ENCODE data around the gene RRM1. TPM values are rescaled to one million over a fixed set of nuclear protein-coding genes. Genes with fewer than 3 reads are reported as not detected.

Gene RRM1
- total and polyA plus RNA-seq, 2 of the 13 experiments (the other 11 are each of a cell fraction or from before 2014, with no cell fraction given), result 17.3 to 108 TPM

- Histone ChIP-seq H3K4me1 (ENCODE audit: insufficient read depth, low read length) (no peaks in the 10 kb centered on the region), H3K4me2 (ENCODE audit: low read depth, low read length) (no peak overlapping the region), H3K9ac (ENCODE audit: insufficient read depth, low read depth, low read length) (no peak overlapping the region), H3K79me2 (ENCODE audit: insufficient read depth, low read length) (no peaks in the 10 kb centered on the region), H3K27ac (ENCODE audit: extremely low read length, insufficient read depth, low read length) (no peak overlapping the region), H3K27me3 (ENCODE audit: control insufficient read depth in 1 of 2, insufficient read depth in 2 of 2, low read length in 2 of 2) (no peaks in the 10 kb centered on the region), H3K36me3 (replicated peaks in 1 of 2; ENCODE audit: control insufficient read depth in 1 of 2, insufficient read depth in 2 of 2, low read length in 2 of 2) (no peaks in the 10 kb centered on the region; a peak in 1 of 5 replicates), H3K4me3 (replicated peaks in 1 of 3; ENCODE audit: insufficient read depth in 1 of 3, low read depth in 2 of 3, low read length in 3 of 3) (no peak overlapping the region), H2AFZ (ENCODE audit: low read length) (no peak overlapping the region), H3K9me3 (ENCODE audit: low read length) (no peaks in the 10 kb centered on the region), H4K20me1 (ENCODE audit: insufficient read depth, low read length) (no peaks in the 10 kb centered on the region)
- intact Hi-C loops (cut with micrococcal nuclease; ENCODE audit: unreplicated experiment), result no loop called here
- no peak for TF ChIP-seq ATAD3A (CRISPR knock-in tag; IDR thresholded peaks at IDR 0.05)
- TF ChIP-seq ELK4 (CRISPR knock-in tag; IDR thresholded peaks at IDR 0.05; ENCODE audit: borderline replicate concordance), result no peak
- no peak for TF ChIP-seq MBNL3 (CRISPR knock-in tag; conservative IDR thresholded peaks at IDR 0.05)
- no peak for TF ChIP-seq CENPX (CRISPR knock-in tag; IDR thresholded peaks at IDR 0.05)
- no peak for TF ChIP-seq ZNF691 (CRISPR knock-in tag; IDR thresholded peaks at IDR 0.05; ENCODE audit: borderline replicate concordance, low read depth)
- WGBS (ENCODE audit: low lambda C conversion rate), result 68% methylated on average over 6 of the region's 7 CpGs
- BruUV-seq (replicated peaks), result no TSS peak
- no peak; the same call in 2 of the 3 replicates for ATAC-seq
- ChIA-PET POLR2A (no interaction called here), CTCF (ENCODE audit: low intra/inter-chr PET ratio, low total read pairs) (no interaction called here)
- DNase-seq (ENCODE audit: low spot score), result no peak
- in situ Hi-C loops (cut with HindIII; ENCODE audit: extremely low pct_ligation_motif_present, low pct_unique_long_range_greater_than_20kb), result no loop called here
- FAIRE-seq, result no peak
Observed at GRCh38 chr11:4146070-4146771, 51.6 kb downstream of the RRM1 start.

- no peak overlapping the region for H3K4me3 ChIP-seq (replicated peaks in 1 of 3; ENCODE audit: insufficient read depth in 1 of 3, low read depth in 2 of 3, low read length in 3 of 3)
- H3K9ac ChIP-seq (ENCODE audit: insufficient read depth, low read depth, low read length), result no peak overlapping the region
- WGBS (ENCODE audit: low lambda C conversion rate), result 83% methylated on average over 7 of the region's 7 CpGs
- H2AFZ ChIP-seq (ENCODE audit: low read length), result no peak overlapping the region
- no peak overlapping the region for H3K27ac ChIP-seq (ENCODE audit: extremely low read length, insufficient read depth, low read length)
- BruUV-seq (replicated peaks), result no TSS peak
- in situ Hi-C loops (cut with HindIII; ENCODE audit: extremely low pct_ligation_motif_present, low pct_unique_long_range_greater_than_20kb), result no loop called here
- no peaks in the 10 kb centered on the region; a peak in 1 of 5 replicates for H3K36me3 ChIP-seq (replicated peaks in 1 of 2; ENCODE audit: control insufficient read depth in 1 of 2, insufficient read depth in 2 of 2, low read length in 2 of 2)
- H3K79me2 ChIP-seq (ENCODE audit: insufficient read depth, low read length), result no peaks in the 10 kb centered on the region
- ATAC-seq (no peak), DNase-seq (ENCODE audit: low spot score) (no peak), FAIRE-seq (no peak)
- no peaks in the 10 kb centered on the region for H3K27me3 ChIP-seq (ENCODE audit: control insufficient read depth in 1 of 2, insufficient read depth in 2 of 2, low read length in 2 of 2)
- H3K9me3 ChIP-seq (ENCODE audit: low read length), result no peaks in the 10 kb centered on the region
- no peak for TF ChIP-seq ZNF263 (CRISPR knock-in tag; IDR thresholded peaks at IDR 0.05)
- TF ChIP-seq SP140L (CRISPR knock-in tag; IDR thresholded peaks at IDR 0.05; ENCODE audit: borderline replicate concordance), result no peak
- no peak for TF ChIP-seq EED (CRISPR knock-in tag; IDR thresholded peaks at IDR 0.05)
- no peak for TF ChIP-seq RAD21 (CRISPR knock-in tag; IDR thresholded peaks at IDR 0.05)
- intact Hi-C loops (cut with micrococcal nuclease; ENCODE audit: unreplicated experiment), result no loop called here
- ChIA-PET CTCF (ENCODE audit: low intra/inter-chr PET ratio, low total read pairs) (no interaction called here), POLR2A (no interaction called here)
- H4K20me1 ChIP-seq (ENCODE audit: insufficient read depth, low read length), result no peaks in the 10 kb centered on the region
- no peaks in the 10 kb centered on the region for H3K4me1 ChIP-seq (ENCODE audit: insufficient read depth, low read length)
- no peak overlapping the region for H3K4me2 ChIP-seq (ENCODE audit: low read depth, low read length)
Observed at GRCh38 chr11:4146772-4147098, 52.1 kb downstream of the RRM1 start.

All from HepG2 (cell line).